Right cardiac atrium (tissue), 5 donors: ENCODE data around the gene WFDC11. TPM values are rescaled to one million over a fixed set of nuclear protein-coding genes. Genes with fewer than 3 reads are reported as not detected.

Source experiments
- ATAC-seq, 2 donors: fragments of 200-7000 bp; cut with Tn5 transposase; one replicate each; pipeline versions ENCODE4 v1.8.0 to v1.9.1; 2020; ENCODE audit warnings: moderate library complexity in 2 of 2, mild to moderate bottlenecking in 1 of 2
- DNase-seq, 3 donors: peaks; one replicate each; pipeline ENCODE4 v3.0.0-alpha.2; 2020
- H3K27ac ChIP-seq: one replicate; pipeline ENCODE4 v1.5.1; 2013; ENCODE audit warnings: mild to moderate bottlenecking, low read length, control low read depth, moderate library complexity
- H3K27me3 ChIP-seq: one replicate; pipeline ENCODE4 v1.6.1; 2013; ENCODE audit not compliant: control insufficient read depth, insufficient read depth
- H3K4me1 ChIP-seq: one replicate; pipeline ENCODE4 v1.6.1; 2013; ENCODE audit warnings: low read length; ENCODE audit not compliant: control insufficient read depth, insufficient read depth
- H3K4me3 ChIP-seq: one replicate; pipeline ENCODE4 v1.5.1; 2013; ENCODE audit warnings: low read length, control low read depth
- H3K9me3 ChIP-seq: one replicate; pipeline ENCODE4 v1.6.1; 2013; ENCODE audit warnings: low read length; ENCODE audit not compliant: control insufficient read depth
- WGBS: extraction: QIAGEN DNeasy Blood & Tissue Kit; methylation state at CpG from one replicate; pipeline ENCODE4 v1.1.7; 2013; 5-methylcytosine and 5-hydroxymethylcytosine counted together
- intact Hi-C, 4 donors: fragments of 100-400 bp; cut with DNase I; formaldehyde crosslinking; loops; one replicate each; pipeline versions ENCODE4 v1.11.0 to v1.14.0; 2022 to 2023
- microRNA-seq, 2 donors: library from miRNA; unstranded; fragments of <30 nt; microRNA quantifications; one replicate each; pipeline ENCODE4 v1.2.0, GENCODE V29; 2020 to 2021
- polyA plus RNA-seq: library from polyadenylated mRNA; stranded (reverse); fragments of 200-250 nt; gene quantifications from one replicate; pipeline ENCODE4 v1.2.3, GENCODE V29; 2013
- total RNA-seq, 4 donors: library from RNA; stranded (reverse); fragmentation: NEBNext Ultra II Directional; extraction: Animal tissue kit (Norgen Biotek cat#: 25700); gene quantifications; one replicate each; pipeline ENCODE4 v1.2.1, GENCODE V29; 2021
- donor health status: healthy with polysubstance abuse.
- donor health status: DM: no; HTN: yes; CAD: no.
- donor health status: DM: no; HTN: no; CAD: no.
- donor health status: DM: no; HTN: yes; CAD: no; lungs with severe emphysema.
- donor health status: DM: yes; HTN: yes; CAD: no.

WFDC11 gene
- total and polyA plus RNA-seq, 5 donors: not detected

GRCh38 chr20:45626540-45626939 is 43.5 kb downstream of the WFDC11 start:
- H3K4me1 ChIP-seq: no peaks in the 10 kb centered on the region
- WGBS: 63% methylated on average over 2 of the region's 2 CpGs
- no peak overlapping the region for H3K4me3 ChIP-seq
- H3K9me3 ChIP-seq: no peaks in the 10 kb centered on the region
- intact Hi-C loops: no loop called here
- no peaks in the 10 kb centered on the region for H3K27me3 ChIP-seq
- ATAC-seq (no peak), DNase-seq (no peak)
- no peak overlapping the region for H3K27ac ChIP-seq

GRCh38 chr20:45621593-45621992 is 48.4 kb downstream of the WFDC11 start:
- no peaks in the 10 kb centered on the region for H3K9me3 ChIP-seq
- no peaks in the 10 kb centered on the region for H3K27me3 ChIP-seq
- no peak overlapping the region for H3K4me3 ChIP-seq
- no peak overlapping the region for H3K27ac ChIP-seq
- DNase-seq (no peak), ATAC-seq (no peak)
- 79% methylated on average over 2 of the region's 2 CpGs for WGBS
- no peaks in the 10 kb centered on the region for H3K4me1 ChIP-seq
- intact Hi-C loops: no loop called here

GRCh38 chr20:45617591-45617990 is 52.4 kb downstream of the WFDC11 start:
- intact Hi-C loops: no loop called here
- ATAC-seq: no peak
- Histone ChIP-seq H3K9me3 (no peaks in the 10 kb centered on the region), H3K4me1 (no peaks in the 10 kb centered on the region), H3K4me3 (no peak overlapping the region), H3K27me3 (no peaks in the 10 kb centered on the region), H3K27ac (no peak overlapping the region)
- 87% methylated on average over 2 of the region's 2 CpGs for WGBS
- DNase-seq: no peak

GRCh38 chr20:45612314-45612713 is 57.7 kb downstream of the WFDC11 start:
- Histone ChIP-seq H3K27ac (no peak overlapping the region), H3K4me3 (no peak overlapping the region), H3K4me1 (no peaks in the 10 kb centered on the region), H3K9me3 (no peaks in the 10 kb centered on the region), H3K27me3 (no peaks in the 10 kb centered on the region)
- DNase-seq (no peak), ATAC-seq (no peak)
- intact Hi-C loops: no loop called here

- no peaks in the 10 kb centered on the region for H3K9me3 ChIP-seq
- ATAC-seq (no peak), DNase-seq (no peak)
- H3K4me3 ChIP-seq: no peak overlapping the region
- intact Hi-C loops: no loop called here
- H3K4me1 ChIP-seq: no peaks in the 10 kb centered on the region
- H3K27me3 ChIP-seq: no peaks in the 10 kb centered on the region
- 58% methylated on average over 4 of the region's 4 CpGs for WGBS
- no peak overlapping the region for H3K27ac ChIP-seq
These were observed 59.0 kb downstream of the WFDC11 start for GRCh38 chr20:45611054-45611453.

GRCh38 chr20:45607810-45608209 is 62.2 kb downstream of the WFDC11 start:
- Histone ChIP-seq H3K4me1 (no peaks in the 10 kb centered on the region), H3K27ac (no peak overlapping the region), H3K27me3 (no peaks in the 10 kb centered on the region), H3K4me3 (no peak overlapping the region), H3K9me3 (no peaks in the 10 kb centered on the region)
- DNase-seq (no peak), ATAC-seq (no peak)
- WGBS: 88% methylated on average over 1 of the region's 1 CpG
- intact Hi-C loops: no loop called here

Small RNA genes within 50 kb of the gene (microRNA-seq; reads per million reads assigned to microRNA genes)
- 1.6 to 3.4 reads per million in 2 donors for gene MIR3617

Other genes with a start within 250 kb of the WFDC11 start
- gene WFDC2, start 200.5 kb downstream of the WFDC11 start, total RNA-seq: 1 to 10 TPM; 1.1 to 2.7 (median 1.9) TPM
- 2.6 TPM for gene WFDC2, start 200.5 kb downstream of the WFDC11 start, polyA plus RNA-seq
- not detected for gene SPINT3, start 154.6 kb downstream of the WFDC11 start, total RNA-seq
- gene SPINT3, start 154.6 kb downstream of the WFDC11 start, polyA plus RNA-seq: not detected
- gene WFDC6, start 130.8 kb downstream of the WFDC11 start, total RNA-seq: not detected
- gene WFDC6, start 130.8 kb downstream of the WFDC11 start, polyA plus RNA-seq: not detected
- under 1 TPM in 1 of 4 donors, not detected in 3; 0.09 TPM for gene EPPIN, start 122.8 kb downstream of the WFDC11 start, total RNA-seq
- not detected for gene EPPIN, start 122.8 kb downstream of the WFDC11 start, polyA plus RNA-seq
- gene WFDC8, start 91.0 kb downstream of the WFDC11 start, total RNA-seq: not detected
- not detected for gene WFDC8, start 91.0 kb downstream of the WFDC11 start, polyA plus RNA-seq
- not detected for gene WFDC10A, start 40.5 kb downstream of the WFDC11 start, total RNA-seq
- gene WFDC10A, start 40.5 kb downstream of the WFDC11 start, polyA plus RNA-seq: not detected
- not detected for gene WFDC9, start 39.0 kb downstream of the WFDC11 start, total RNA-seq
- gene WFDC9, start 39.0 kb downstream of the WFDC11 start, polyA plus RNA-seq: not detected
- gene WFDC13, start 31.8 kb upstream of the WFDC11 start, total RNA-seq: not detected
- gene WFDC13, start 31.8 kb upstream of the WFDC11 start, polyA plus RNA-seq: not detected
- not detected for gene WFDC10B, start 34.8 kb upstream of the WFDC11 start, total RNA-seq
- not detected for gene WFDC10B, start 34.8 kb upstream of the WFDC11 start, polyA plus RNA-seq
- gene SPINT4, start 52.1 kb upstream of the WFDC11 start, total RNA-seq: not detected
- not detected for gene SPINT4, start 52.1 kb upstream of the WFDC11 start, polyA plus RNA-seq
- 1 to 10 TPM in 1 of 4 donors, under 1 TPM in 1, not detected in 2; 0.57 to 1.4 TPM for gene WFDC3, start 121.6 kb upstream of the WFDC11 start, total RNA-seq
- gene WFDC3, start 121.6 kb upstream of the WFDC11 start, polyA plus RNA-seq: 1.2 TPM
- gene DNTTIP1, start 121.7 kb upstream of the WFDC11 start, total RNA-seq: 10 to 100 TPM; 15.3 to 20.4 (median 17.5) TPM
- gene DNTTIP1, start 121.7 kb upstream of the WFDC11 start, polyA plus RNA-seq: 23.6 TPM
- gene UBE2C, start 142.4 kb upstream of the WFDC11 start, total RNA-seq: 1 to 10 TPM in 2 of 4 donors, under 1 TPM in 1, not detected in 1; 0.85 to 2.1 (median 1.7) TPM
- 0.25 TPM for gene UBE2C, start 142.4 kb upstream of the WFDC11 start, polyA plus RNA-seq
- under 1 TPM in 1 of 4 donors, not detected in 3; 0.46 TPM for gene TNNC2, start 157.1 kb upstream of the WFDC11 start, total RNA-seq
- 0.77 TPM for gene TNNC2, start 157.1 kb upstream of the WFDC11 start, polyA plus RNA-seq
- gene SNX21, start 163.6 kb upstream of the WFDC11 start, total RNA-seq: 10 to 100 TPM; 25.8 to 30.7 (median 28.7) TPM
- gene SNX21, start 163.6 kb upstream of the WFDC11 start, polyA plus RNA-seq: 23.5 TPM
- 10 to 100 TPM; 21.1 to 31.5 (median 30.2) TPM for gene ACOT8, start 187.2 kb upstream of the WFDC11 start, total RNA-seq
- gene ACOT8, start 187.2 kb upstream of the WFDC11 start, polyA plus RNA-seq: 47.9 TPM
- 1 to 10 TPM; 1.7 to 3.3 (median 2.4) TPM for gene ZSWIM3, start 187.4 kb upstream of the WFDC11 start, total RNA-seq
- 2.1 TPM for gene ZSWIM3, start 187.4 kb upstream of the WFDC11 start, polyA plus RNA-seq
- gene ZSWIM1, start 211.0 kb upstream of the WFDC11 start, total RNA-seq: 10 to 100 TPM; 10.5 to 13.5 (median 11.2) TPM
- gene ZSWIM1, start 211.0 kb upstream of the WFDC11 start, polyA plus RNA-seq: 5.5 TPM
- gene SPATA25, start 217.4 kb upstream of the WFDC11 start, total RNA-seq: 1 to 10 TPM; 1.8 to 2.6 (median 2.2) TPM
- gene SPATA25, start 217.4 kb upstream of the WFDC11 start, polyA plus RNA-seq: 1.7 TPM
- 1 to 10 TPM; 7.5 to 9.8 (median 7.9) TPM for gene NEURL2, start 221.0 kb upstream of the WFDC11 start, total RNA-seq
- 7.0 TPM for gene NEURL2, start 221.0 kb upstream of the WFDC11 start, polyA plus RNA-seq
- 100 to 1,000 TPM; 102 to 134 (median 112) TPM for gene CTSA, start 221.1 kb upstream of the WFDC11 start, total RNA-seq
- 126 TPM for gene CTSA, start 221.1 kb upstream of the WFDC11 start, polyA plus RNA-seq
- 100 to 1,000 TPM in 2 of 4 donors, 10 to 100 TPM in 2; 63.7 to 117 (median 90.4) TPM for gene PLTP, start 241.9 kb upstream of the WFDC11 start, total RNA-seq
- 34.3 TPM for gene PLTP, start 241.9 kb upstream of the WFDC11 start, polyA plus RNA-seq